Upper lobe of left lung (tissue), 4 donors: ENCODE measurements around the gene KISS1R.

Source experiments
- CTCF ChIP-seq, 6 experiments: fragments of 450-650 bp in 4 of 6; fragments of 200-600 bp in 2 of 6; sonication (generic) in 2 of 6; IDR thresholded peaks; one replicate each; pipeline ENCODE4 v1.5.1; 2016 to 2019; ENCODE audit warnings: antibody characterized with exemption in 6 of 6
- POLR2A ChIP-seq, 4 donors: fragments of 450-650 bp; IDR thresholded peaks; one replicate each; pipeline ENCODE4 v1.5.1; 2016 to 2017; ENCODE audit warnings: antibody characterized with exemption in 4 of 4, mild to moderate bottlenecking in 2 of 4

GRCh38 chr19:870963-871401, 46.2 kb upstream of the KISS1R start:
- TF ChIP-seq CTCF (IDR thresholded peaks at IDR 0.05) = no peak
- no peak for TF ChIP-seq POLR2A (IDR thresholded peaks at IDR 0.05)
